ENCODE measurements around the gene DNAJB4.

The DNAJB4 gene

GRCh38 chr1:78052685-78053405 lies 48.1 kb downstream of the DNAJB4 start:
- H3K4me3 ChIP-seq (ENCODE audit: low read depth, low read length), result no peak overlapping the region
- TF ChIP-seq CTCF (IDR thresholded peaks at IDR 0.05; ENCODE audit: borderline replicate concordance, insufficient read depth, low read depth, low read length), result no peak

DNA sequence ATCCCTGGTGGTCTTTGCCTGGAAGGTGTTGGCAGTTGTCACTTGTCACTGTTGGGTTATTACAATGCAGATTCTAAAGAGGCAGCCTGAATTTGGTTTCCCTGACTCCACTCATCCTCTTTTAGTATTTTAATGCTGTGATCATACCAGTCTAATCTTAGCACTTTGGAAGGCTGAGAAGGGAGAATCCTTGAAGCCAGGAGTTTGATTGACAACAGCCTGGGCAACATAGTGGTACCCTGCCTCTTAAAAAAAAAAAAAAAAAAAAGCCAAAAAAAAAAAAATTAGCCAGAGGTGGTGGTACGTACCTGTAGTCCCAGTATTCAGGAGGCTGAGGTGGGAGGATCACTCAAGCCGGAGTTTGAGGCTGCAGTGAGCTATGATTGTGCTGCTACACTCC lies 48.8 kb downstream of the DNAJB4 start:
- H3K4me3 ChIP-seq (ENCODE audit: low read depth, low read length), result no peak overlapping the region
- TF ChIP-seq CTCF (IDR thresholded peaks at IDR 0.05; ENCODE audit: borderline replicate concordance, insufficient read depth, low read depth, low read length), result no peak

DNA sequence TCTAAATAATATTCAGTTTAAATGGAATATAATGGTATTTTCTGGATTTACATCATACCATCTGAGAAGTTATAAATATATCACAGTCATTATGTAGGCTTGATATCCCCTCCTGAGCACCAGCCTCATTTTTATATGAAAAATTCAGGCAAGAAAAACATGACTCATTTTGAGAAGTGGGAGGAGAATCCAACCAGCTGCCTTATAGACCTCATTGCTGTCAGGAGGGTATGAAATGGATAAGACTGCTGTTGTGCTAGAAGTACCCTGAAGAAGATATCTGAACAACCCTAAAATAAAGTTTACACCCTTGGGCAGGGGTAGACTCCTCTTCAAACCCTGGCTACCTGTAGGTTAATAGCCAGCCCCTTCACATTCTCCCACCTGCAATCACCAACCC lies 49.8 kb downstream of the DNAJB4 start:
- no peak for TF ChIP-seq CTCF (IDR thresholded peaks at IDR 0.05; ENCODE audit: borderline replicate concordance, insufficient read depth, low read depth, low read length)
- H3K4me3 ChIP-seq (ENCODE audit: low read depth, low read length), result no peak overlapping the region

- no peak for TF ChIP-seq CTCF (IDR thresholded peaks at IDR 0.05; ENCODE audit: borderline replicate concordance, insufficient read depth, low read depth, low read length)
- no peak overlapping the region for H3K4me3 ChIP-seq (ENCODE audit: low read depth, low read length)
Observed at GRCh38 chr1:78054972-78055371, 50.2 kb downstream of the DNAJB4 start.

DNA sequence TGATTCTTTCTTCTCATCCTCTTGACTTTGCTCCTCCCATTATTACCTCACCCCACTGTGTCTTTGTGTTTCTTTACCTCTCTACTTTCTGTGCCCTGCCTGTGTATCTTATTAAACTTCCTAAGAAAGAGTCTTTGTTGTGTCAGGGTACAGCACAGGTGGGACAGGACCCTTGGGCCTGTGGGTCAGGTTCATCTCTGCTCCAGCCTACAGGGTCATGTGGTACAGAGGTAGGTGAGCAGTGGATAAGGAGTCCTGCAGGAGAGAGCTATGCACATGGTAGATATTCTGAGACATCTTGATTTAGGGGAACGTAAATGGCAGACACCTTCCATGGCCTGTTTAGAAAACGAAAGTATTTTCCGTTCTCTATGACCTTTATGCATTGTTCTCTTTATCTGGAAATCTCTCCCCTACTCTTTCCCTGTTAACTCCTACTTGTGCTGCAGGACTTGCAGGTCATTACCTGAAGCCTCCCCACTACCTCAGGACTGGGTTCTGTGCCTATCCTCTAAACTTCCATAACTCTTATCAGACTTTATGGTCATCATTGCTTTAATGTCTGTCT lies 50.9 kb downstream of the DNAJB4 start:
- no peak for TF ChIP-seq CTCF (IDR thresholded peaks at IDR 0.05; ENCODE audit: borderline replicate concordance, insufficient read depth, low read depth, low read length)
- H3K4me3 ChIP-seq (ENCODE audit: low read depth, low read length), result no peak overlapping the region

DNA sequence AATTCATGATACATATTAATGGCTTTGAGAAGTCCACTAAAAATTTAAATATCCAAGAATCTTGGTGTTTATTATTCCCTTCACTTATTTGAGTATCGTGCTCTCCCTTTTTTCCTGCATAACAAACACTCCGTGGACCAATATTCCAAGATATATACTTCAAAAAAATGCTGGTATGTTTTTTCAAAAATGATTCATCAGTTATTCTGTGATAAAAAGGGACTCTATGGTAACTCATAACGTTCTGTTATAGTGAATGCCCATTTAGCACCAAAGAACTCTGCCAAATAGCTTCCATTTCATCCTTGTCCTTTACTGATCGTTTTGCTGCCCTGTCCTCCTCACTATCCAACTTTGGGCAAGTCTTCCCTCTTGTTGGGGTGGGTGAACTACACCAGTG lies 53.9 kb downstream of the DNAJB4 start:
- no peak overlapping the region for H3K4me3 ChIP-seq (ENCODE audit: low read depth, low read length)
- TF ChIP-seq CTCF (IDR thresholded peaks at IDR 0.05; ENCODE audit: borderline replicate concordance, insufficient read depth, low read depth, low read length), result no peak
